Lower leg skin (tissue), 4 donors: ENCODE results near the gene CABCOCO1. TPM values are rescaled to one million over a fixed set of nuclear protein-coding genes. Genes with fewer than 3 reads are reported as not detected.
"Not testable (repeated sequence)": the region's sequence is repeated elsewhere in the genome, so short reads cannot be mapped to it uniquely, and the experiment has no call there.

ENCODE experiments used
- DNase-seq, 2 donors: peaks; one replicate each; pipeline ENCODE4 v3.0.0-alpha.2; 2019; ENCODE audit warnings: low spot score in 2 of 2
- H3K4me3 ChIP-seq: fragments of 200-600 bp; sonication (generic); 2 replicates; pipeline ENCODE4 v1.5.1; 2017; ENCODE audit warnings: mild to moderate bottlenecking, low read depth; ENCODE audit not compliant: poor library complexity, severe bottlenecking
- POLR2A ChIP-seq, 2 donors: fragments of 450-650 bp; IDR thresholded peaks; one replicate each; pipeline ENCODE4 v1.6.1; 2016 to 2017; ENCODE audit warnings: antibody characterized with exemption in 2 of 2, mild to moderate bottlenecking in 1 of 2, moderate library complexity in 1 of 2
- WGBS, 2 donors: methylation state at CpG; one replicate each; pipeline ENCODE4 v1.1.5; 2018; 5-methylcytosine and 5-hydroxymethylcytosine counted together
- intact Hi-C: fragments of 100-400 bp; cut with DNase I; formaldehyde crosslinking; loops from one replicate; pipeline ENCODE4 v1.15.0; 2023; ENCODE audit warnings: low total_unique reads
- total RNA-seq, 4 donors: library from RNA; depleted of rRNA; stranded (reverse); fragments of >200 nt; gene quantifications; one replicate each; pipeline ENCODE4 v1.1.0, GENCODE V29; 2016
- TF ChIP-seq, protein P1 (sequence below), 3 donors: fragments of 450-650 bp; IDR thresholded peaks; one replicate each; pipeline ENCODE4 v1.5.1; 2016; ENCODE audit warnings: antibody characterized with exemption in 3 of 3, mild to moderate bottlenecking in 3 of 3, moderate library complexity in 2 of 3

The CABCOCO1 gene
- total RNA-seq, 4 donors from 2014 or later, result 0.46 TPM; not detected in 3

DNA sequence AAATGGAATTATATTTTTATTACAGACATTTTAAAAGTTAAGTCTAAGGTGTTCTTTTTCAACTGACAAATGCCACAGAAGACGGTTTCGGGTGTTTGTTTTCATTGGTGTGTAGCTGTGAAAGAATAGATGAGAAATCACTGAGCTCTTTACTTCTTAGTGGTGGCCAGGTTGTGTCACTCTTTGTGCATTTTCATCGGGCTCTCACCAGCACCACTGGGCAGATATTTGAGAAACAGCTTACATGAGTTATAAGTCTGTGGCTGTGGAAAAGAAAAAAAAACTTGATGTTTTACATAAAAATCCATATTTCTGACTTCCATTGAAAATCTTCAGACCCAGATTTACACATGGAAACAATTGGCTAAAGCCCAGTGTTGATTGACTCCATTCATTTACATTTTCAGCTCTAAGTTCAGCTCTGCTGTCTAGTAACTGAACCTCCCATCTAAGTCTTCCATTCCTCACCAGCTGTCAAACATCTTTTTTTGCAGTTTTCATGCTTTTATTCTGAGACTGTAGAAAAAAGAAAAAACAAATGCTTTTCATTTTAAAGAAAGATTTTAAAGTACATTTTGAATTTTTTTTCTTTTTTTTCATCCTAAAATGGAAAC, 22.3 kb downstream of the CABCOCO1 start:
- WGBS, 2 donors, result 81 to 85% methylated on average over 3 of the region's 3 CpGs
- TF ChIP-seq, protein P1, sequence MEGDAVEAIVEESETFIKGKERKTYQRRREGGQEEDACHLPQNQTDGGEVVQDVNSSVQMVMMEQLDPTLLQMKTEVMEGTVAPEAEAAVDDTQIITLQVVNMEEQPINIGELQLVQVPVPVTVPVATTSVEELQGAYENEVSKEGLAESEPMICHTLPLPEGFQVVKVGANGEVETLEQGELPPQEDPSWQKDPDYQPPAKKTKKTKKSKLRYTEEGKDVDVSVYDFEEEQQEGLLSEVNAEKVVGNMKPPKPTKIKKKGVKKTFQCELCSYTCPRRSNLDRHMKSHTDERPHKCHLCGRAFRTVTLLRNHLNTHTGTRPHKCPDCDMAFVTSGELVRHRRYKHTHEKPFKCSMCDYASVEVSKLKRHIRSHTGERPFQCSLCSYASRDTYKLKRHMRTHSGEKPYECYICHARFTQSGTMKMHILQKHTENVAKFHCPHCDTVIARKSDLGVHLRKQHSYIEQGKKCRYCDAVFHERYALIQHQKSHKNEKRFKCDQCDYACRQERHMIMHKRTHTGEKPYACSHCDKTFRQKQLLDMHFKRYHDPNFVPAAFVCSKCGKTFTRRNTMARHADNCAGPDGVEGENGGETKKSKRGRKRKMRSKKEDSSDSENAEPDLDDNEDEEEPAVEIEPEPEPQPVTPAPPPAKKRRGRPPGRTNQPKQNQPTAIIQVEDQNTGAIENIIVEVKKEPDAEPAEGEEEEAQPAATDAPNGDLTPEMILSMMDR (IDR thresholded peaks at IDR 0.05), result no peak
- TF ChIP-seq POLR2A (IDR thresholded peaks at IDR 0.05), result no peak
- no peak for DNase-seq
- intact Hi-C loops, result no loop called here
- H3K4me3 ChIP-seq, result no peak overlapping the region

DNA sequence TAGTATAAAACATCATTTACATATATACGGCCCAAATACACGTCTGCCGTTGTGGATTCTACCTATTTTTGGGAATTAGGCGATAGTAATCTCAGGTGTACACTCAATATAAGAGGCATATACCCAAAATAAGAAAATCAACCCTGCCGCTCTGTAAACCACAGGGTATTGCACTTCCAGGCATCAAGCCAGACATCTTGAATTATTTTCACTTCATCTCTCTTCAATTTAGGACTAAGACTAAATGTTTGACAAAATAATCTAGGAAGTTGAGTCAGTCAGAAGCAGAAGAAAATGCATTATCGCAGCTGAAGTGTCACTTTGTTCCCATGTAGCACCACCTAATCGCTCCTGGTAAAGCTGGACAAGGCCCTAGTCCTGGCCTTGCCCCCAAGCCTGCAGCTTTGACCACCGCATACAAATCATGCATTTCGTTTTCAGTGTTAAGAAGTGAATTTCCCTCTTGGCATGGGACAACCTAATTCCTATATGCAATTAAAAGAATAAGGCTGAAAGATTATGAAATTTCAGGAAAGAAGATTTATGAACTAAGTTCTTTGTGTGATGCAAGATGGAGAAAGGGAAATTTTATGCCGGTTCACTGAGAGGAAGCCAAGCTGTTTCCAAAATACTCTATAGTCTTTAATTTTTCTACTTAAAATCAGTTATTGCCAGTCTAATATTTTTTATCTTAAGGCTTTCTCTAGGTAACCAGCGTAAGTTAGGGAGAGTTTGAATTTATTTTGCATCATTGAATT, 26.0 kb downstream of the CABCOCO1 start:
- no peak for DNase-seq
- H3K4me3 ChIP-seq, result no peak overlapping the region
- intact Hi-C loops, result no loop called here
- no peak for TF ChIP-seq POLR2A (IDR thresholded peaks at IDR 0.05)
- TF ChIP-seq, protein P1 (IDR thresholded peaks at IDR 0.05), result no peak
- 74 to 78% methylated on average over 11 of the region's 11 CpGs for WGBS, 2 donors

DNA sequence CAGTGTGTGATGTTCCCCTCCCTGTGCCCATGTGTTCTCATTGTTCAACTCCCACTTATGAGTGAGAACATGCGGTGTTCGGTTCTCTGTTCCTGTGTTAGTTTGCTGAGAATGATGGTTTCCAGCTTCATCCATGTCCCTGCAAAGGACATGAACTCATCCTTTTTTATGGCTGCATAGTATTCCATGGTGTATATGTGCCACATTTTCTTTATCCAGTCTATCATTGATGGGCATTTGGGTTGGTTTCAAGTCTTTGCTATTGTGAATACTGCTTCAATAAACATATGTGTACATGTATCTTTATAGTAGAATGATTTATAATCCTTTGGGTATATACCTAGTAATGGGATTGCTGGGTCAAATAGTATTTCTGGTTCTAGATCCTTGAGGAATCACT, 28.9 kb downstream of the CABCOCO1 start:
- WGBS, 2 donors, result 95 to 96% methylated on average over 2 of the region's 2 CpGs

DNA sequence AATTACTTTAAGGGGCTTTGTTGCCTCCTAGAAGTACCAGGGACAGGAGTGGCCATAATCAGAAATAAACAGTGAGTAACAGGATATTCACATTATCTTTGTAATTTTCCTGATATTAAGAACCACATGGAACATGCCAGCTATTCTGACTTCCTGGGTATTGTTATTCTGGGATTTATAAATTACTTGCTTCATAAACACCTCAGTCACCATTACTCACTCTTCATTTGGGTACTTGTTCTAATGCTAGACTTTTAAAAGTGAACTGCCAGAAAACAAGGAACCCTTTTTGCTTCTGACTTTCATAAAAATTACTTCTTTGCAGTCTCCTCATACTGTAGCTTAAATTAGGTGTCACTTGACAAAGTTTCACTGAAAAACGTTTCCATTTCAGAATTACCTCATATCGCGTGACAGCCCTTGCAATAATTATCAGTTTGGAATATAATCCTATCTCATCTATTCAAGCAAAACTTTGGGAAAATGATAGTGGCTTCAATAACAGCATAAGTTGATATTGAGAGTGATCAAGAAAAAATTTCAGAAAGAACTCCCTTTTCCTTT, 29.8 kb downstream of the CABCOCO1 start:
- DNase-seq, result no peak
- 93% methylated on average over 3 of the region's 3 CpGs for WGBS, 2 donors
- intact Hi-C loops, result no loop called here
- TF ChIP-seq POLR2A (IDR thresholded peaks at IDR 0.05), result no peak
- TF ChIP-seq, protein P1 (IDR thresholded peaks at IDR 0.05), result no peak
- no peak overlapping the region for H3K4me3 ChIP-seq

More for the DNA sequence above, 28.9 kb downstream of the CABCOCO1 start:
- H3K4me3 ChIP-seq, intact Hi-C loops, DNase-seq: not testable (repeated sequence)

DNA sequence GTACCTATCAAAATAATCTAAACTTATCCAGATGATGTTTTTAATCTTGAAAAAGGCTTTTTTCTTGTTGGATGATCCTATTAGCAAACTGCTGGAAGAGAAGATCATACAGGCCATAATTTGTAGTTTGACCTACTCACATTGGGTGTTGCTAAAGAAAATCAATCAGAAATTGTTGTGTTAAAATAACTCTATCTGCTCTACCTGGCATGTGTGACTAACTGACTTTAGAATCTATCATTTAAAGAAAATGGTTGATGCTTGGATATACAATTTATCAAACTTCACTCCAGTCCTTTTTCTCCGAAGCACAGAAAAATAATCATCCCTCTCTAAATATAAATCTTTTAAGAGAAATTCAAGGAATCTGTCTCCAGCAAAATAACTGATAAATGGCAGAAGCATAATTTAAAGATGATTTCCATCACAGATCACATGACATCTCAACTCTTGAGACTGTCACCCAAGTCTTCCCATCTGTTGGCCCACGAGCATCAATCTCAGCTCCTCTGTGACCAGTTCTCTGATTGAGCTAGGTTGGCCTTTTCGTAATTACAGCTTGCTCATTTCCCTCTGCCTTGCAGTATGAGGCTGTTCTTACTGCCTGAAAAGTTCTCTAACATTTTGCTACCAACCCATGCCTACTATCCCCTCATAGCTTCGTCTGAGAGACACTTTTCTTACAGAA, 36.4 kb downstream of the CABCOCO1 start:
- no peak for TF ChIP-seq POLR2A (IDR thresholded peaks at IDR 0.05)
- TF ChIP-seq, protein P1 (IDR thresholded peaks at IDR 0.05), result no peak
- DNase-seq, result no peak
- intact Hi-C loops, result no loop called here
- no peak overlapping the region for H3K4me3 ChIP-seq
- 93% methylated on average over 4 of the region's 4 CpGs for WGBS, 2 donors
